Parathyroid adenoma (tissue), 2 donors: Measurements from ENCODE around the gene ZKSCAN5.
"Not testable (repeated sequence)": the region's sequence is repeated elsewhere in the genome, so short reads cannot be mapped to it uniquely, and the experiment has no call there.

Experiments used
- H2AFZ ChIP-seq: fragments of 300-600 bp; sonication (generic); one replicate; pipeline ENCODE4 v1.7.0; 2017; ENCODE audit warnings: antibody characterized with exemption, mild to moderate bottlenecking
- H3K27ac ChIP-seq: fragments of 300-600 bp; sonication (generic); one replicate; pipeline ENCODE4 v1.7.0; 2017
- H3K27me3 ChIP-seq: fragments of 300-600 bp; sonication (generic); one replicate; pipeline ENCODE4 v1.7.0; 2017; ENCODE audit warnings: low read length; ENCODE audit not compliant: control insufficient read depth, insufficient read depth
- H3K36me3 ChIP-seq: fragments of 300-600 bp; sonication (generic); one replicate; pipeline ENCODE4 v1.7.0; 2017; ENCODE audit warnings: low read length; ENCODE audit not compliant: control insufficient read depth, insufficient read depth
- H3K4me1 ChIP-seq: fragments of 300-600 bp; sonication (generic); one replicate; pipeline ENCODE4 v1.7.0; 2017; ENCODE audit warnings: control low read depth
- H3K4me2 ChIP-seq: fragments of 300-600 bp; sonication (generic); one replicate; pipeline ENCODE4 v1.7.0; 2017; ENCODE audit warnings: low read length
- H3K4me3 ChIP-seq: fragments of 300-600 bp; sonication (generic); one replicate; pipeline ENCODE4 v1.7.0; 2017; ENCODE audit warnings: low read depth, low read length
- H3K79me2 ChIP-seq: fragments of 300-600 bp; sonication (generic); one replicate; pipeline ENCODE4 v1.7.0; 2017; ENCODE audit warnings: control low read depth
- H3K9ac ChIP-seq: fragments of 300-600 bp; sonication (generic); one replicate; pipeline ENCODE4 v1.7.0; 2017; ENCODE audit warnings: mild to moderate bottlenecking
- H3K9me3 ChIP-seq: fragments of 300-600 bp; sonication (generic); one replicate; pipeline ENCODE4 v1.7.0; 2017; ENCODE audit warnings: low read length; ENCODE audit not compliant: control insufficient read depth
- CTCF ChIP-seq: fragments of 300-600 bp; sonication (generic); IDR thresholded peaks from one replicate; pipeline ENCODE4 v1.7.0; 2017; ENCODE audit warnings: antibody characterized with exemption, mild to moderate bottlenecking
- donor health status: primary hyperparathyroidism.

Gene ZKSCAN5

GRCh38 chr7:99579956-99580777 is 75.7 kb downstream of the ZKSCAN5 start:
- Histone ChIP-seq H2AFZ (peak overlapping the region; percentile 89), H3K79me2 (peaks cover 10% of the 10 kb centered on the region), H3K4me2 (peak overlapping the region; percentile 52), H3K27me3 (no peaks in the 10 kb centered on the region), H3K9ac (no peak overlapping the region), H3K4me3 (peak overlapping the region; percentile 39), H3K36me3 (no peaks in the 10 kb centered on the region), H3K27ac (peak overlapping the region; percentile 16), H3K4me1 (peaks cover 2% of the 10 kb centered on the region), H3K9me3 (no peaks in the 10 kb centered on the region)
- peak; percentile 21 for TF ChIP-seq CTCF

GRCh38 chr7:99580778-99581332 is 76.4 kb downstream of the ZKSCAN5 start:
- H3K4me1 ChIP-seq, H3K36me3 ChIP-seq, H3K9me3 ChIP-seq, H3K9ac ChIP-seq, H3K27ac ChIP-seq, H3K27me3 ChIP-seq: not testable (repeated sequence)
- H3K4me3 ChIP-seq = peak overlapping the region; percentile 39
- peak overlapping the region; percentile 52 for H3K4me2 ChIP-seq
- peaks cover 10% of the 10 kb centered on the region for H3K79me2 ChIP-seq
- peak overlapping the region; percentile 89 for H2AFZ ChIP-seq
